ENCODE measurements around the gene NEK6. TPM values are rescaled to one million over a fixed set of nuclear protein-coding genes. Genes with fewer than 3 reads are reported as not detected.
A peak's percentile ranks its signal among the peaks of the same experiment; 100 is the strongest.

NEK6 gene
- polyA plus RNA-seq, 2 donors = 1.7 to 2.3 TPM

GRCh38 chr9:124347968-124348358, 90.2 kb downstream of the NEK6 start:
- Histone ChIP-seq H3K4me1 (ENCODE audit: control insufficient read depth in 2 of 2, insufficient read depth in 2 of 2, low read length in 1 of 2) (peaks cover 2 to 3% of the 10 kb centered on the region in 2 donors), H3K36me3 (ENCODE audit: control insufficient read depth in 2 of 2, insufficient read depth in 2 of 2, low read length in 1 of 2) (peaks cover 5 to 39% of the 10 kb centered on the region in 2 donors), H3K27me3 (ENCODE audit: control insufficient read depth in 1 of 2, insufficient read depth in 2 of 2, low read length in 2 of 2) (no peaks in the 10 kb centered on the region), H3K27ac (ENCODE audit: low read depth in 2 of 2, low read length in 1 of 2) (no peak overlapping the region), H3K4me3 (ENCODE audit: low read depth in 1 of 2, low read length in 2 of 2) (no peak overlapping the region), H3K9me3 (ENCODE audit: control insufficient read depth in 2 of 2, insufficient read depth in 1 of 2, low read depth in 1 of 2, low read length in 1 of 2) (no peaks in the 10 kb centered on the region)
- 86 to 94% methylated on average over 8 of the region's 8 CpGs for WGBS, 2 donors

GRCh38 chr9:124348363-124348762, 90.6 kb downstream of the NEK6 start:
- peaks cover under 1 to 1% of the 10 kb centered on the region in 2 donors for H3K4me1 ChIP-seq (ENCODE audit: control insufficient read depth in 2 of 2, insufficient read depth in 2 of 2, low read length in 1 of 2)
- H3K36me3 ChIP-seq (ENCODE audit: control insufficient read depth in 2 of 2, insufficient read depth in 2 of 2, low read length in 1 of 2) = peaks cover 5 to 43% of the 10 kb centered on the region in 2 donors
- WGBS, 2 donors = 92 to 96% methylated on average over 3 of the region's 3 CpGs
- H3K27me3 ChIP-seq (ENCODE audit: control insufficient read depth in 1 of 2, insufficient read depth in 2 of 2, low read length in 2 of 2) = no peaks in the 10 kb centered on the region
- no peaks in the 10 kb centered on the region for H3K9me3 ChIP-seq (ENCODE audit: control insufficient read depth in 2 of 2, insufficient read depth in 1 of 2, low read depth in 1 of 2, low read length in 1 of 2)
- H3K4me3 ChIP-seq (ENCODE audit: low read depth in 1 of 2, low read length in 2 of 2) = no peak overlapping the region
- no peak overlapping the region for H3K27ac ChIP-seq (ENCODE audit: low read depth in 2 of 2, low read length in 1 of 2)

- no peak overlapping the region for H3K4me3 ChIP-seq (ENCODE audit: low read depth in 1 of 2, low read length in 2 of 2)
- H3K27me3 ChIP-seq (ENCODE audit: control insufficient read depth in 1 of 2, insufficient read depth in 2 of 2, low read length in 2 of 2) = no peaks in the 10 kb centered on the region
- H3K36me3 ChIP-seq (ENCODE audit: control insufficient read depth in 2 of 2, insufficient read depth in 2 of 2, low read length in 1 of 2) = peaks cover 5 to 47% of the 10 kb centered on the region in 2 donors
- H3K27ac ChIP-seq (ENCODE audit: low read depth in 2 of 2, low read length in 1 of 2) = no peak overlapping the region
- H3K4me1 ChIP-seq (ENCODE audit: control insufficient read depth in 2 of 2, insufficient read depth in 2 of 2, low read length in 1 of 2) = no peaks in the 10 kb centered on the region
- 89 to 91% methylated on average over 12 of the region's 12 CpGs for WGBS, 2 donors
- no peaks in the 10 kb centered on the region for H3K9me3 ChIP-seq (ENCODE audit: control insufficient read depth in 2 of 2, insufficient read depth in 1 of 2, low read depth in 1 of 2, low read length in 1 of 2)
Measured at GRCh38 chr9:124348831-124349230, 91.1 kb downstream of the NEK6 start.

GRCh38 chr9:124349267-124349666, 91.5 kb downstream of the NEK6 start:
- peaks cover 5 to 46% of the 10 kb centered on the region in 2 donors for H3K36me3 ChIP-seq (ENCODE audit: control insufficient read depth in 2 of 2, insufficient read depth in 2 of 2, low read length in 1 of 2)
- 93% methylated on average over 8 of the region's 8 CpGs for WGBS, 2 donors
- no peak overlapping the region for H3K4me3 ChIP-seq (ENCODE audit: low read depth in 1 of 2, low read length in 2 of 2)

GRCh38 chr9:124349675-124350493, 92.1 kb downstream of the NEK6 start:
- no peaks in the 10 kb centered on the region for H3K9me3 ChIP-seq (ENCODE audit: control insufficient read depth in 2 of 2, insufficient read depth in 1 of 2, low read depth in 1 of 2, low read length in 1 of 2)
- no peaks in the 10 kb centered on the region for H3K27me3 ChIP-seq (ENCODE audit: control insufficient read depth in 1 of 2, insufficient read depth in 2 of 2, low read length in 2 of 2)
- H3K4me1 ChIP-seq (ENCODE audit: control insufficient read depth in 2 of 2, insufficient read depth in 2 of 2, low read length in 1 of 2) = no peaks in the 10 kb centered on the region
- peaks cover 5 to 51% of the 10 kb centered on the region in 2 donors for H3K36me3 ChIP-seq (ENCODE audit: control insufficient read depth in 2 of 2, insufficient read depth in 2 of 2, low read length in 1 of 2)
- no peak overlapping the region for H3K27ac ChIP-seq (ENCODE audit: low read depth in 2 of 2, low read length in 1 of 2)
- 91 to 92% methylated on average over 25 of the region's 25 CpGs for WGBS, 2 donors
- H3K4me3 ChIP-seq (ENCODE audit: low read depth in 1 of 2, low read length in 2 of 2) = no peak overlapping the region

More at GRCh38 chr9:124349267-124349666, 91.5 kb downstream of the NEK6 start:
- Histone ChIP-seq H3K27ac (ENCODE audit: low read depth in 2 of 2, low read length in 1 of 2) (no peak overlapping the region), H3K9me3 (ENCODE audit: control insufficient read depth in 2 of 2, insufficient read depth in 1 of 2, low read depth in 1 of 2, low read length in 1 of 2) (no peaks in the 10 kb centered on the region), H3K27me3 (ENCODE audit: control insufficient read depth in 1 of 2, insufficient read depth in 2 of 2, low read length in 2 of 2) (no peaks in the 10 kb centered on the region), H3K4me1 (ENCODE audit: control insufficient read depth in 2 of 2, insufficient read depth in 2 of 2, low read length in 1 of 2) (no peaks in the 10 kb centered on the region)

GRCh38 chr9:124350494-124351263, 92.9 kb downstream of the NEK6 start:
- Histone ChIP-seq H3K4me1 (ENCODE audit: control insufficient read depth in 2 of 2, insufficient read depth in 2 of 2, low read length in 1 of 2) (no peaks in the 10 kb centered on the region), H3K9me3 (ENCODE audit: control insufficient read depth in 2 of 2, insufficient read depth in 1 of 2, low read depth in 1 of 2, low read length in 1 of 2) (no peaks in the 10 kb centered on the region), H3K27me3 (ENCODE audit: control insufficient read depth in 1 of 2, insufficient read depth in 2 of 2, low read length in 2 of 2) (no peaks in the 10 kb centered on the region), H3K27ac (ENCODE audit: low read depth in 2 of 2, low read length in 1 of 2) (no peak overlapping the region), H3K36me3 (ENCODE audit: control insufficient read depth in 2 of 2, insufficient read depth in 2 of 2, low read length in 1 of 2) (peaks cover 5 to 58% of the 10 kb centered on the region in 2 donors), H3K4me3 (ENCODE audit: low read depth in 1 of 2, low read length in 2 of 2) (no peak overlapping the region)
- 90 to 92% methylated on average over 16 of the region's 16 CpGs for WGBS, 2 donors

- no peak overlapping the region for H3K4me3 ChIP-seq (ENCODE audit: low read depth in 1 of 2, low read length in 2 of 2)
- H3K36me3 ChIP-seq (ENCODE audit: control insufficient read depth in 2 of 2, insufficient read depth in 2 of 2, low read length in 1 of 2) = peaks cover 5 to 58% of the 10 kb centered on the region in 2 donors
- H3K27me3 ChIP-seq (ENCODE audit: control insufficient read depth in 1 of 2, insufficient read depth in 2 of 2, low read length in 2 of 2) = no peaks in the 10 kb centered on the region
- 84% methylated on average over 15 of the region's 15 CpGs for WGBS, 2 donors
- H3K4me1 ChIP-seq (ENCODE audit: control insufficient read depth in 2 of 2, insufficient read depth in 2 of 2, low read length in 1 of 2) = no peaks in the 10 kb centered on the region
- H3K27ac ChIP-seq (ENCODE audit: low read depth in 2 of 2, low read length in 1 of 2) = no peak overlapping the region
- no peaks in the 10 kb centered on the region for H3K9me3 ChIP-seq (ENCODE audit: control insufficient read depth in 2 of 2, insufficient read depth in 1 of 2, low read depth in 1 of 2, low read length in 1 of 2)
Measured at GRCh38 chr9:124351672-124352468, 94.1 kb downstream of the NEK6 start.

GRCh38 chr9:124352616-124353015, 94.9 kb downstream of the NEK6 start:
- Histone ChIP-seq H3K4me3 (ENCODE audit: low read depth in 1 of 2, low read length in 2 of 2) (no peak overlapping the region), H3K9me3 (ENCODE audit: control insufficient read depth in 2 of 2, insufficient read depth in 1 of 2, low read depth in 1 of 2, low read length in 1 of 2) (no peaks in the 10 kb centered on the region), H3K27me3 (ENCODE audit: control insufficient read depth in 1 of 2, insufficient read depth in 2 of 2, low read length in 2 of 2) (no peaks in the 10 kb centered on the region), H3K36me3 (ENCODE audit: control insufficient read depth in 2 of 2, insufficient read depth in 2 of 2, low read length in 1 of 2) (peaks cover 5 to 54% of the 10 kb centered on the region in 2 donors), H3K4me1 (ENCODE audit: control insufficient read depth in 2 of 2, insufficient read depth in 2 of 2, low read length in 1 of 2) (peaks cover 0 to 3% of the 10 kb centered on the region in 2 donors), H3K27ac (ENCODE audit: low read depth in 2 of 2, low read length in 1 of 2) (peak overlapping the region in 1 of 2 donors; percentile 20)
- WGBS, 2 donors = 83 to 84% methylated on average over 8 of the region's 8 CpGs

- H3K27me3 ChIP-seq (ENCODE audit: control insufficient read depth in 1 of 2, insufficient read depth in 2 of 2, low read length in 2 of 2) = no peaks in the 10 kb centered on the region
- no peak overlapping the region for H3K27ac ChIP-seq (ENCODE audit: low read depth in 2 of 2, low read length in 1 of 2)
- peaks cover 0 to 5% of the 10 kb centered on the region in 2 donors for H3K4me1 ChIP-seq (ENCODE audit: control insufficient read depth in 2 of 2, insufficient read depth in 2 of 2, low read length in 1 of 2)
- H3K36me3 ChIP-seq (ENCODE audit: control insufficient read depth in 2 of 2, insufficient read depth in 2 of 2, low read length in 1 of 2) = peaks cover 5 to 49% of the 10 kb centered on the region in 2 donors
- no peak overlapping the region for H3K4me3 ChIP-seq (ENCODE audit: low read depth in 1 of 2, low read length in 2 of 2)
- 91 to 92% methylated on average over 7 of the region's 7 CpGs for WGBS, 2 donors
- no peaks in the 10 kb centered on the region for H3K9me3 ChIP-seq (ENCODE audit: control insufficient read depth in 2 of 2, insufficient read depth in 1 of 2, low read depth in 1 of 2, low read length in 1 of 2)
Measured at GRCh38 chr9:124353166-124353768, 95.5 kb downstream of the NEK6 start.

Measured in esophagus (tissue), 2 donors.